D721Med (cell line): ENCODE data around the gene OSM.
"Not testable (repeated sequence)": the region's sequence is repeated elsewhere in the genome, so short reads cannot be mapped to it uniquely, and the experiment has no call there.

ENCODE experiments used
- DNase-seq: peaks from one replicate; pipeline ENCODE4 v3.0.0; 2011; ENCODE audit warnings: low spot score; ENCODE audit not compliant: insufficient read length
- FAIRE-seq: peaks from 2 replicates; lab custom pipeline; 2011; peaks lifted over from hg19 to GRCh38; lab: Jason Lieb, UNC
- CTCF ChIP-seq: IDR thresholded peaks from 2 replicates; pipeline ENCODE4 v1.5.1; 2012; ENCODE audit warnings: mild to moderate bottlenecking, control low read depth; ENCODE audit not compliant: insufficient read depth; ENCODE audit errors: missing control alignments

OSM gene

GRCh38 chr22:30238136-30238535 is 28.5 kb downstream of the OSM start:
- FAIRE-seq (no peak), DNase-seq (no peak)
- no peak for TF ChIP-seq CTCF

DNA sequence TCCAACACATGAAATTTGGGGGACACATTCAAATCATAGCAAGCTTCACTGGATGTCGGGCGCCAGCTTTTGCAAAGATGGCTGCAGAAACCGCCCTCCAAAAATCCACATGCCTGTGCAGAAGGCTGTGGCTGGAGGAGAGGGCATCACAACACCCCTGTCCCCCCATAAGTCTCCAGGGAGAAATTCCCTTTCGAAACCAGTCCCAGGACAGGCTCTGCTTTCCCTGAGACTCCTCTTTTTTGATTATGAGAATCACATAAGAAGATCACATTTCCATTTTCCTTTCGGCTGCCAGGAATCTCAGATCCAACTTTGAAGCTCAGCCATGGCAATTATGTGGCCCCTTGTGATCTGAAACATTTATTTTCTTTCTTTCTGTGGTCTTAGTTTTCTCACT is 29.8 kb downstream of the OSM start:
- TF ChIP-seq CTCF = no peak
- DNase-seq = no peak
- FAIRE-seq = no peak

DNA sequence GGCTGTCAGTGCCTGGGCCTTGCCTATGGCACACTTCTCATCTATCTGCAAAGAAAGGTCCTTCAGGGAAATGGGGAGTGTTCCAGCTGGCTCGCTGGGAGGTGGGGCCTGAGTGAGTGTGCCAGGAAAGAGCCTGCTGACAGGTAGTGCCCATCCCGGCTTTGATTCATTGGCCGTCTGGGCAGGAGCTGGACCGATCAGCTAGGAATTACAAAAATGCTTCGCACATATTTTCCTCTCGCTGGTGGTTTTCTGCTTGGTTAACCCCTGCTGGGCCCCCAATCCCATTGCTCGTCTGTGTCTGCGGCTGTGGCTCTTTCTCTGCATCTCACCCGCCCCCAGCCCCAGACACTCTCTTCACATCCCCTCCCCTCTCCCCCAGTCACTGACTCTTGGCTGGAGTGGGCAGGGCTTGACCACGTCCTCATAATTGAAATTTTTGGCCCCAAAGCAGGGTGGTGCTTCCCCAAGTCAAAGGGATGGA is 30.9 kb downstream of the OSM start:
- no peak for TF ChIP-seq CTCF
- FAIRE-seq (no peak), DNase-seq (no peak)

- DNase-seq = peak; percentile 49
- no peak for TF ChIP-seq CTCF
- no peak for FAIRE-seq
These were observed 31.7 kb downstream of the OSM start for GRCh38 chr22:30234786-30235470.

GRCh38 chr22:30234325-30234724 is 32.3 kb downstream of the OSM start:
- not testable (repeated sequence) for FAIRE-seq, DNase-seq

DNA sequence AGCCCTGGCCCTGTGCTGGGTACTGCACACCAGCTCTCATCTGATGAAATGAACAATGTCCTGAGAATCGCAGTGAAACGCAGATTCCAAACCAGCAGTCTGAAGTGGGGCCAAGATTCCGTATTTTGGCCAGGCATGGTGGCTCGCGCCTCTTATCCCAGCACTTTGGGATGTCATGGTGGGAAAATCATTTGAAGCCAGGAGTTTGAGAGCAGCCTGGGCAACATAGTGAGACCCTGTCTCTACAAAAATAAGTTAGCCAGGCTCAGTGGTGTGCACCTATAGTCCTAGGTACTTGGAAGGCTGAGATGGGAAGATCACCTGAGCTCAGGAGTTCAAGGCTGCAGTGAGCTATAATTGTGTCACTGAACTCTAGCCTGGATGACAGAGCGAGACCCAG is 33.1 kb downstream of the OSM start:
- DNase-seq (no peak), FAIRE-seq (no peak)
- TF ChIP-seq CTCF = no peak

DNA sequence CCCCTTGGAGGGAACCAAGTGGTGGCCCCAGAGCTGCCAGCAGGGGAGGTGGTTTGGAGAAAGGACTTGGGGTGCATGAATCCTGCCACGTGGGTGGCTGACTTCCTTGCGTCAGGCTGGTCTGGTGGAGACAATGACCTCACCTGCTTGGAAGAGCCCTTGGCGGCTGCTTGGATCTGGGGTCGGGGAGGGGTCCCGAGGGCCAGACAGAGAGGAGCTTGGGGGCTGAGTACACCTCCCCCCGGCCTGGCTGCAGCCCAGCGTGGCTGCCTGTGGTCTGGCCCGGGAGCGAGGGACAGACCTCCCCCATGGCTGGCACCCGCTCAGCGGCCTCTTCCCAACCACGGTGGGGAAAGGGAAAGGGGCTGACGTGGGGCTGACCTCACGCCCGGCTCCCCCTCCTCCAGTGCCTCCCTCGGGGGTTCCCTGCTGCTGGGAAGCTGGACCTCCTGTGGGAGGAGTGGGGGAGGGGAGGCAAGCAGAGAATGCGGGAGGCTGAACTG is 33.9 kb downstream of the OSM start:
- no peak for FAIRE-seq
- no peak for TF ChIP-seq CTCF
- no peak for DNase-seq
